IMR-90 (cell line): ENCODE results near the gene TMEM63A. TPM values are rescaled to one million over a fixed set of nuclear protein-coding genes. Genes with fewer than 3 reads are reported as not detected.

Source experiments
- ATAC-seq: fragments of 200-7000 bp; cut with Tn5 transposase; 2 replicates; pipeline ENCODE4 v1.9.1; 2020; ENCODE audit warnings: low read depth, mild to moderate bottlenecking, moderate library complexity
- BruUV-seq: library from RNA; stranded (reverse); fragments of 400-500 nt; replicated peaks from 2 replicates; lab custom pipeline; 2021; lab: Mats Ljungman, UMichigan
- CTCF ChIA-PET: fragments of 300-600 bp; formaldehyde crosslinking; extraction: SDS; loops from one replicate; lab custom pipeline; 2021; ENCODE audit warnings: antibody characterized with exemption; lab: Yijun Ruan, JAX
- POLR2A ChIA-PET: fragments of 300-600 bp; sonication (Branson Sonifier 250); formaldehyde crosslinking; loops from one replicate; lab custom pipeline; 2022; ENCODE audit warnings: antibody characterized with exemption; ENCODE audit not compliant: unreplicated experiment; lab: Charles Lee
- DNase-seq: peaks from one replicate; pipeline ENCODE4 v3.0.0; 2013
- H2AFZ ChIP-seq: replicated peaks from 2 replicates; pipeline ENCODE3; 2013; ENCODE audit warnings: low read length, mild to moderate bottlenecking; ENCODE audit not compliant: poor library complexity
- H2AK5ac ChIP-seq: 2 replicates; pipeline ENCODE4 v1.6.1; 2013; ENCODE audit warnings: low read depth, low read length, inconsistent platforms
- H2AK9ac ChIP-seq: replicated peaks from 2 replicates; pipeline ENCODE3; 2013; ENCODE audit warnings: mild to moderate bottlenecking, low read depth, low read length, moderate library complexity; ENCODE audit not compliant: poor library complexity
- H2BK120ac ChIP-seq: 2 replicates; pipeline ENCODE4 v1.6.1; 2013; ENCODE audit warnings: low read depth, low read length, inconsistent platforms
- H2BK15ac ChIP-seq: 3 replicates; pipeline ENCODE4 v1.6.1; 2013; ENCODE audit warnings: low read depth, low read length, inconsistent platforms
- H2BK20ac ChIP-seq: 2 replicates; pipeline ENCODE4 v1.6.1; 2013; ENCODE audit warnings: low read depth, mild to moderate bottlenecking, inconsistent platforms, low read length, moderate library complexity
- H2BK5ac ChIP-seq: 2 replicates; pipeline ENCODE4 v1.6.1; 2013; ENCODE audit warnings: mild to moderate bottlenecking, low read depth, low read length, inconsistent platforms; ENCODE audit not compliant: poor library complexity, severe bottlenecking
- H3K14ac ChIP-seq: replicated peaks from 2 replicates; pipeline ENCODE4 v1.6.1; 2013; ENCODE audit warnings: low read depth, low read length, inconsistent platforms
- H3K18ac ChIP-seq: 2 replicates; pipeline ENCODE4 v1.6.1; 2013; ENCODE audit warnings: low read depth, low read length, control low read depth
- H3K23ac ChIP-seq: 2 replicates; pipeline ENCODE4 v1.6.1; 2013; ENCODE audit warnings: low read depth, low read length, inconsistent platforms
- H3K27ac ChIP-seq: 2 replicates; pipeline ENCODE4 v1.5.1; 2013; ENCODE audit warnings: mild to moderate bottlenecking, control low read depth, low read length; ENCODE audit not compliant: insufficient read depth
- H3K27me3 ChIP-seq: 2 replicates; pipeline ENCODE4 v1.6.1; 2013; ENCODE audit warnings: low read length; ENCODE audit not compliant: control insufficient read depth, insufficient read depth
- H3K36me3 ChIP-seq: 2 replicates; pipeline ENCODE4 v1.6.1; 2013; ENCODE audit warnings: low read length, mixed read lengths; ENCODE audit not compliant: control insufficient read depth, insufficient read depth
- H3K4ac ChIP-seq: 2 replicates; pipeline ENCODE4 v1.6.1; 2013; ENCODE audit warnings: low read depth, low read length, inconsistent platforms
- H3K4me1 ChIP-seq: 2 replicates; pipeline ENCODE4 v1.6.1; 2013; ENCODE audit warnings: low read length, mixed read lengths; ENCODE audit not compliant: control insufficient read depth, insufficient read depth
- H3K4me2 ChIP-seq: 2 replicates; pipeline ENCODE4 v1.6.1; 2013; ENCODE audit warnings: low read depth, mild to moderate bottlenecking, control low read depth, low read length, moderate library complexity
- H3K4me3 ChIP-seq: 2 replicates; pipeline ENCODE4 v1.5.1; 2013; ENCODE audit warnings: low read depth, mild to moderate bottlenecking, control low read depth, low read length, moderate library complexity; ENCODE audit not compliant: insufficient read depth
- H3K56ac ChIP-seq: 2 replicates; pipeline ENCODE4 v1.6.1; 2013; ENCODE audit warnings: low read length, inconsistent platforms; ENCODE audit not compliant: insufficient read depth; ENCODE audit errors: extremely low read depth
- H3K79me1 ChIP-seq, 2 experiments: 2 replicates each; pipeline ENCODE4 v1.6.1; 2013; ENCODE audit warnings: low read length in 2 of 2, inconsistent platforms in 1 of 2, low read depth in 1 of 2
- H3K9ac ChIP-seq: 2 replicates; pipeline ENCODE4 v1.6.1; 2013; ENCODE audit warnings: low read depth, low read length, control low read depth
- H3K9me1 ChIP-seq: 2 replicates; pipeline ENCODE4 v1.6.1; 2013; ENCODE audit warnings: low read length, inconsistent platforms; ENCODE audit not compliant: insufficient read depth
- H3K9me3 ChIP-seq: 2 replicates; pipeline ENCODE4 v1.6.1; 2013; ENCODE audit warnings: low read length; ENCODE audit not compliant: control insufficient read depth, insufficient read depth
- H4K20me1 ChIP-seq: 2 replicates; pipeline ENCODE4 v1.6.1; 2013; ENCODE audit warnings: low read length, inconsistent platforms; ENCODE audit not compliant: insufficient read depth
- H4K5ac ChIP-seq: 2 replicates; pipeline ENCODE4 v1.6.1; 2013; ENCODE audit warnings: mild to moderate bottlenecking, low read depth, low read length, control low read depth
- H4K8ac ChIP-seq, 2 experiments: 2 replicates each; pipeline ENCODE4 v1.6.1; 2013; ENCODE audit warnings: low read depth in 2 of 2, low read length in 2 of 2, control low read depth in 1 of 2, inconsistent platforms in 1 of 2
- H4K91ac ChIP-seq: 2 replicates; pipeline ENCODE4 v1.6.1; 2013; ENCODE audit warnings: low read depth, low read length, inconsistent platforms; ENCODE audit not compliant: insufficient read depth
- BHLHE40 ChIP-seq: fragments of 150-350 bp; IDR thresholded peaks from 2 replicates; pipeline ENCODE4 v1.6.1; 2016; ENCODE audit warnings: mild to moderate bottlenecking, low read depth, low read length
- CEBPB ChIP-seq: IDR thresholded peaks from 2 replicates; pipeline ENCODE4 v1.6.1; 2012; ENCODE audit warnings: low read depth, low read length, improper control_type of control experiment
- CHD1 ChIP-seq: IDR thresholded peaks from 2 replicates; pipeline ENCODE4 v1.6.1; 2012; ENCODE audit warnings: low read depth, low read length, improper control_type of control experiment
- CTCF ChIP-seq: conservative IDR thresholded peaks from 2 replicates; pipeline ENCODE4 v1.5.1; 2012; ENCODE audit warnings: mild to moderate bottlenecking, low read depth, low read length, improper control_type of control experiment
- FOS ChIP-seq: fragments of 150-350 bp; IDR thresholded peaks from 2 replicates; pipeline ENCODE4 v1.6.1; 2016; ENCODE audit warnings: low read depth, low read length
- MAFK ChIP-seq: IDR thresholded peaks from 2 replicates; pipeline ENCODE4 v1.6.1; 2012; ENCODE audit warnings: low read depth, low read length, improper control_type of control experiment
- MAZ ChIP-seq: IDR thresholded peaks from 2 replicates; pipeline ENCODE4 v1.6.1; 2012; ENCODE audit warnings: low read depth, mild to moderate bottlenecking, low read length, improper control_type of control experiment, moderate library complexity, borderline replicate concordance
- MXI1 ChIP-seq: IDR thresholded peaks from 2 replicates; pipeline ENCODE4 v1.6.1; 2012; ENCODE audit warnings: low read depth, mild to moderate bottlenecking, low read length, moderate library complexity, borderline replicate concordance
- NFE2L2 ChIP-seq: fragments of 150-350 bp; IDR thresholded peaks from 2 replicates; pipeline ENCODE4 v1.6.1; 2016; ENCODE audit warnings: low read depth, mild to moderate bottlenecking, low read length
- POLR2A ChIP-seq: IDR thresholded peaks from 2 replicates; pipeline ENCODE4 v1.6.1; 2012; ENCODE audit warnings: mild to moderate bottlenecking, low read depth, low read length
- RAD21 ChIP-seq: IDR thresholded peaks from 2 replicates; pipeline ENCODE4 v1.6.1; 2012; ENCODE audit warnings: low read length, improper control_type of control experiment
- RCOR1 ChIP-seq: IDR thresholded peaks from 2 replicates; pipeline ENCODE4 v1.6.1; 2012; ENCODE audit warnings: mild to moderate bottlenecking, low read length, improper control_type of control experiment; ENCODE audit not compliant: insufficient replicate concordance
- RFX5 ChIP-seq: IDR thresholded peaks from 2 replicates; pipeline ENCODE4 v1.8.0; 2012; ENCODE audit warnings: low read depth, mild to moderate bottlenecking, low read length, moderate library complexity
- SMC3 ChIP-seq: fragments of 150-350 bp; IDR thresholded peaks from 2 replicates; pipeline ENCODE4 v1.6.1; 2016; ENCODE audit warnings: low read depth, mild to moderate bottlenecking, antibody characterized with exemption, low read length, moderate library complexity
- WGBS, 2 experiments: methylation state at CpG; one replicate each; pipeline versions ENCODE4 v1.1.5 to v1.1.7; 2013; ENCODE audit warnings: missing lambda C conversion rate in 2 of 2; ENCODE audit not compliant: insufficient read length in 1 of 2; ENCODE audit errors: extremely low coverage in 2 of 2; 5-methylcytosine and 5-hydroxymethylcytosine counted together
- dilution Hi-C: fragments of 300-500 bp; cut with HindIII; formaldehyde crosslinking; loops from one replicate; pipeline ENCODE4 v1.14.3; 2018; ENCODE audit warnings: low sequenced_read_pairs; ENCODE audit not compliant: unreplicated experiment
- in situ Hi-C: fragments of 300-500 bp; cut with MboI; formaldehyde crosslinking; loops from 3 replicates; pipeline ENCODE4 v1.14.3; 2019; ENCODE audit warnings: low sequenced_read_pairs, inconsistent platforms, mixed read lengths
- intact Hi-C: fragments of 100-400 bp; cut with micrococcal nuclease; formaldehyde crosslinking; loops from 2 replicates; pipeline ENCODE4 v1.10.0; 2022
- polyA plus RNA-seq, 3 experiments: library from polyadenylated mRNA; depleted of rRNA; stranded (reverse); fragments of >200 nt; gene quantifications; 2 replicates each; pipeline ENCODE4 v1.2.3, GENCODE V29; 2012; ENCODE audit warnings: low replicate concordance in 1 of 3
- total RNA-seq: library from RNA; depleted of rRNA; stranded (reverse); fragments of >200 nt; gene quantifications from 2 replicates; pipeline ENCODE4 v1.2.3, GENCODE V29; 2012
- TF ChIP-seq, protein P1 (sequence below): fragments of 150-350 bp; IDR thresholded peaks from 2 replicates; pipeline ENCODE4 v1.6.1; 2017; ENCODE audit warnings: mild to moderate bottlenecking, antibody characterized with exemption, low read length, low read depth
- TF ChIP-seq, protein P2 (sequence below): fragments of 150-350 bp; IDR thresholded peaks from 2 replicates; pipeline ENCODE4 v1.6.1; 2016; ENCODE audit warnings: low read depth, mild to moderate bottlenecking, low read length, moderate library complexity, borderline replicate concordance

The TMEM63A gene
- total and polyA plus RNA-seq, 2 of the 4 experiments (the other 2 are of a cell fraction), result 4.7 to 23.3 TPM

DNA sequence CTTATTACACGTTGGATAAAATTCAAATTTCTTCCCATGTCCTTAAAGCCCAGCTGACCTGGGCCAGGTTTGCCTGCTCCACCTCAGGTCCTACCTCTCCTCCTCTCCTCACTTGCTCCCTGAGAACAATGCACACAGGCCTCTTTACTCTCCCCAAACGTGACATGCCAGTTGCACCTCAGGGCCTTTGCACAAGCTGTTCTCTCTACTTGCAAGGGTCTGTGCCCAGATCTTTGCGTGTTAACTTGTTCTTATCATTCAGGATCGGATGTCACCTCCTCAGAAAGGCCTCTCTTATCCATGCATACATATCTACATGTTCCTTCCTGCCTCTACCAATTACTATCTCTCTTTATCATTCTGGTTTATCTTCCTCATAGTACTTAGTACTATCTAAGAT is 21.4 kb upstream of the TMEM63A start:
- H2BK15ac ChIP-seq, result no peak overlapping the region
- H3K79me1 ChIP-seq, result no peaks in the 10 kb centered on the region
- no peak overlapping the region for H3K27ac ChIP-seq
- intact Hi-C loops (no loop called here), dilution Hi-C loops (no loop called here), in situ Hi-C loops (no loop called here)
- no peak overlapping the region for H3K14ac ChIP-seq
- no peak overlapping the region for H3K4me3 ChIP-seq
- no peak overlapping the region for H3K23ac ChIP-seq
- H3K9me1 ChIP-seq, result peaks cover 3% of the 10 kb centered on the region; the same call in 1 of the 2 replicates
- H2BK120ac ChIP-seq, result no peak overlapping the region
- H4K20me1 ChIP-seq, result no peaks in the 10 kb centered on the region
- H3K4me1 ChIP-seq, result no peaks in the 10 kb centered on the region
- TF ChIP-seq FOS (no peak), NFE2L2 (no peak), RCOR1 (no peak), POLR2A (no peak), BHLHE40 (no peak), CEBPB (no peak), CHD1 (no peak), RAD21 (no peak), MXI1 (no peak), MAZ (no peak), SMC3 (no peak), CTCF (no peak), RFX5 (no peak), MAFK (no peak)
- TF ChIP-seq, protein P1, sequence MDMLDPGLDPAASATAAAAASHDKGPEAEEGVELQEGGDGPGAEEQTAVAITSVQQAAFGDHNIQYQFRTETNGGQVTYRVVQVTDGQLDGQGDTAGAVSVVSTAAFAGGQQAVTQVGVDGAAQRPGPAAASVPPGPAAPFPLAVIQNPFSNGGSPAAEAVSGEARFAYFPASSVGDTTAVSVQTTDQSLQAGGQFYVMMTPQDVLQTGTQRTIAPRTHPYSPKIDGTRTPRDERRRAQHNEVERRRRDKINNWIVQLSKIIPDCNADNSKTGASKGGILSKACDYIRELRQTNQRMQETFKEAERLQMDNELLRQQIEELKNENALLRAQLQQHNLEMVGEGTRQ, result no peak
- TF ChIP-seq, protein P2, sequence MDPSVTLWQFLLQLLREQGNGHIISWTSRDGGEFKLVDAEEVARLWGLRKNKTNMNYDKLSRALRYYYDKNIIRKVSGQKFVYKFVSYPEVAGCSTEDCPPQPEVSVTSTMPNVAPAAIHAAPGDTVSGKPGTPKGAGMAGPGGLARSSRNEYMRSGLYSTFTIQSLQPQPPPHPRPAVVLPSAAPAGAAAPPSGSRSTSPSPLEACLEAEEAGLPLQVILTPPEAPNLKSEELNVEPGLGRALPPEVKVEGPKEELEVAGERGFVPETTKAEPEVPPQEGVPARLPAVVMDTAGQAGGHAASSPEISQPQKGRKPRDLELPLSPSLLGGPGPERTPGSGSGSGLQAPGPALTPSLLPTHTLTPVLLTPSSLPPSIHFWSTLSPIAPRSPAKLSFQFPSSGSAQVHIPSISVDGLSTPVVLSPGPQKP, result no peak
- H3K4me2 ChIP-seq, result no peak overlapping the region
- peaks cover 3% of the 10 kb centered on the region; the same call in 1 of the 2 replicates for H3K27me3 ChIP-seq
- H2AK5ac ChIP-seq, result no peak overlapping the region
- H3K18ac ChIP-seq, result no peak overlapping the region
- no peak overlapping the region for H2BK20ac ChIP-seq
- no peak overlapping the region for H3K56ac ChIP-seq
- no peak overlapping the region for H2BK5ac ChIP-seq
- no peak overlapping the region for H3K9ac ChIP-seq
- 91% methylated on average over 4 of the region's 4 CpGs; no CpG with 5 or more reads in 1 of the 2 experiments for WGBS, 2 experiments
- H3K36me3 ChIP-seq, result no peaks in the 10 kb centered on the region
- H2AFZ ChIP-seq, result no peak overlapping the region
- DNase-seq, result no peak
- H4K8ac ChIP-seq, result no peak overlapping the region
- no peak overlapping the region for H4K5ac ChIP-seq
- no TSS peak for BruUV-seq
- POLR2A ChIA-PET, result no interaction called here
- H3K9me3 ChIP-seq, result no peaks in the 10 kb centered on the region
- no peak for ATAC-seq
- H4K91ac ChIP-seq, result no peak overlapping the region
- CTCF ChIA-PET, result interaction anchor here (0.6 kb wide), 1 partner anchor 8 kb away, joined by 4 read pairs; no protein-coding TSS in a partner anchor
- no peak overlapping the region for H3K4ac ChIP-seq
- no peak overlapping the region for H2AK9ac ChIP-seq
